Smooth muscle cell (in vitro differentiated cells): ENCODE data around the gene ANKDD1A. TPM values are rescaled to one million over a fixed set of nuclear protein-coding genes. Genes with fewer than 3 reads are reported as not detected.

Source experiments
- DNase-seq: peaks from one replicate; lab custom pipeline; 2025; ENCODE audit not compliant: unreplicated experiment; lab: John Stamatoyannopoulos, UW
- H2AFZ ChIP-seq: fragments of 200-600 bp; sonication (generic); 2 replicates; pipeline ENCODE4 v1.6.0; 2016; ENCODE audit warnings: antibody characterized with exemption, low read depth, mild to moderate bottlenecking
- H3F3A ChIP-seq: fragments of 200-600 bp; sonication (generic); 2 replicates; pipeline ENCODE4 v1.6.0; 2017; ENCODE audit warnings: antibody characterized with exemption, low read depth
- H3K27ac ChIP-seq: fragments of 200-600 bp; sonication (generic); 2 replicates; pipeline ENCODE4 v1.5.1; 2016; ENCODE audit warnings: low read depth, mild to moderate bottlenecking
- H3K27me3 ChIP-seq: fragments of 200-600 bp; sonication (generic); 2 replicates; pipeline ENCODE4 v1.6.1; 2016; ENCODE audit warnings: low read depth, mild to moderate bottlenecking
- H3K36me3 ChIP-seq: fragments of 200-600 bp; sonication (generic); 2 replicates; pipeline ENCODE4 v1.5.1; 2016; ENCODE audit warnings: low read depth
- H3K4me1 ChIP-seq: fragments of 200-600 bp; sonication (generic); 2 replicates; pipeline ENCODE4 v1.5.1; 2016; ENCODE audit warnings: low read depth
- H3K4me2 ChIP-seq: fragments of 200-600 bp; sonication (generic); 2 replicates; pipeline ENCODE4 v1.6.0; 2016; ENCODE audit warnings: mild to moderate bottlenecking
- H3K4me3 ChIP-seq: fragments of 200-600 bp; sonication (generic); 2 replicates; pipeline ENCODE4 v1.5.1; 2016; ENCODE audit warnings: mild to moderate bottlenecking
- H3K79me2 ChIP-seq: fragments of 200-600 bp; sonication (generic); 2 replicates; pipeline ENCODE4 v1.6.0; 2016; ENCODE audit warnings: low read depth, mild to moderate bottlenecking
- H3K9ac ChIP-seq: fragments of 200-600 bp; sonication (generic); 2 replicates; pipeline ENCODE4 v1.6.0; 2016; ENCODE audit warnings: low read depth
- H3K9me3 ChIP-seq: fragments of 200-600 bp; sonication (generic); replicated peaks from 2 replicates; pipeline ENCODE4 v1.5.1; 2016; ENCODE audit warnings: low read depth
- H4K20me1 ChIP-seq: fragments of 200-600 bp; sonication (generic); 2 replicates; pipeline ENCODE4 v1.6.0; 2016; ENCODE audit warnings: low read depth
- CTCF ChIP-seq: fragments of 200-600 bp; sonication (generic); IDR thresholded peaks from 2 replicates; pipeline ENCODE4 v1.5.1; 2017; ENCODE audit warnings: borderline replicate concordance, mild to moderate bottlenecking, antibody characterized with exemption; ENCODE audit not compliant: insufficient read depth, poor library complexity, severe bottlenecking
- WGBS: methylation state at CpG from one replicate; pipeline ENCODE4 v1.1.7; 2016; ENCODE audit warnings: low lambda C conversion rate; 5-methylcytosine and 5-hydroxymethylcytosine counted together
- polyA plus RNA-seq: library from polyadenylated mRNA; unstranded; fragments of >200 nt; fragmentation: Nextera tagmentation; extraction: Ambion mirVana; gene quantifications from 2 replicates; pipeline ENCODE4 v1.2.1, GENCODE V29; 2016
- total RNA-seq: library from RNA; depleted of rRNA; stranded (reverse); fragments of >200 nt; gene quantifications from 2 replicates; pipeline ENCODE4 v1.2.3, GENCODE V29; 2014

Gene ANKDD1A
- total and polyA plus RNA-seq, 2 experiments from 2014 or later, result 1.3 to 2.8 TPM

- H3K4me1 ChIP-seq, result no peaks in the 10 kb centered on the region
- no peak for TF ChIP-seq CTCF
- H4K20me1 ChIP-seq, result no peaks in the 10 kb centered on the region
- H3K27me3 ChIP-seq, result no peaks in the 10 kb centered on the region
- H3K79me2 ChIP-seq, result no peaks in the 10 kb centered on the region
- no peak overlapping the region for H3K9ac ChIP-seq
- H2AFZ ChIP-seq, result no peak overlapping the region
- WGBS, result 96% methylated on average over 11 of the region's 11 CpGs
- no peak for DNase-seq
- H3K4me2 ChIP-seq, result no peak overlapping the region
- H3F3A ChIP-seq, result no peaks in the 10 kb centered on the region
- no peak overlapping the region for H3K4me3 ChIP-seq
- H3K27ac ChIP-seq, result no peak overlapping the region
- H3K36me3 ChIP-seq, result no peaks in the 10 kb centered on the region
- H3K9me3 ChIP-seq, result no peaks in the 10 kb centered on the region
Observed at GRCh38 chr15:64934023-64934422, 22.3 kb downstream of the ANKDD1A start.

GRCh38 chr15:64938192-64938591, 26.5 kb downstream of the ANKDD1A start:
- Histone ChIP-seq H2AFZ (no peak overlapping the region), H3K27ac (no peak overlapping the region), H3K4me3 (no peak overlapping the region), H4K20me1 (no peaks in the 10 kb centered on the region), H3K27me3 (no peaks in the 10 kb centered on the region), H3K36me3 (no peaks in the 10 kb centered on the region), H3K4me2 (no peak overlapping the region), H3K9ac (no peak overlapping the region), H3K79me2 (no peaks in the 10 kb centered on the region), H3K9me3 (no peaks in the 10 kb centered on the region), H3F3A (no peaks in the 10 kb centered on the region), H3K4me1 (no peaks in the 10 kb centered on the region)
- no peak for TF ChIP-seq CTCF
- no peak for DNase-seq
- WGBS, result 87% methylated on average over 3 of the region's 3 CpGs

- TF ChIP-seq CTCF, result no peak
- Histone ChIP-seq H3K4me1 (no peaks in the 10 kb centered on the region), H3F3A (no peaks in the 10 kb centered on the region), H3K27me3 (no peaks in the 10 kb centered on the region), H4K20me1 (no peaks in the 10 kb centered on the region), H3K79me2 (no peaks in the 10 kb centered on the region), H2AFZ (no peak overlapping the region), H3K9ac (no peak overlapping the region), H3K4me2 (no peak overlapping the region), H3K36me3 (no peaks in the 10 kb centered on the region), H3K27ac (no peak overlapping the region), H3K4me3 (no peak overlapping the region), H3K9me3 (no peaks in the 10 kb centered on the region)
- 86% methylated on average over 8 of the region's 8 CpGs for WGBS
- DNase-seq, result no peak
Observed at GRCh38 chr15:64942356-64942755, 30.7 kb downstream of the ANKDD1A start.

GRCh38 chr15:64943512-64944225, 32.0 kb downstream of the ANKDD1A start:
- no peak for DNase-seq
- Histone ChIP-seq H3K4me1 (no peaks in the 10 kb centered on the region), H3K4me3 (no peak overlapping the region), H3K79me2 (no peaks in the 10 kb centered on the region), H3K9me3 (no peaks in the 10 kb centered on the region), H3K27ac (no peak overlapping the region), H3K9ac (no peak overlapping the region), H3F3A (no peaks in the 10 kb centered on the region), H3K27me3 (no peaks in the 10 kb centered on the region), H4K20me1 (no peaks in the 10 kb centered on the region), H3K4me2 (no peak overlapping the region), H3K36me3 (no peaks in the 10 kb centered on the region), H2AFZ (no peak overlapping the region)
- no peak for TF ChIP-seq CTCF
- 92% methylated on average over 6 of the region's 6 CpGs for WGBS
